C4-2B (cell line): ENCODE data around the gene SLCO3A1.

ENCODE experiments used
- CTCF ChIP-seq: fragments of 450-650 bp; conservative IDR thresholded peaks from 2 replicates; pipeline ENCODE4 v1.5.1; 2017; ENCODE audit warnings: mild to moderate bottlenecking
- ZFX ChIP-seq: fragments of 450-650 bp; IDR thresholded peaks from 2 replicates; pipeline ENCODE4 v1.6.1; 2017

DNA sequence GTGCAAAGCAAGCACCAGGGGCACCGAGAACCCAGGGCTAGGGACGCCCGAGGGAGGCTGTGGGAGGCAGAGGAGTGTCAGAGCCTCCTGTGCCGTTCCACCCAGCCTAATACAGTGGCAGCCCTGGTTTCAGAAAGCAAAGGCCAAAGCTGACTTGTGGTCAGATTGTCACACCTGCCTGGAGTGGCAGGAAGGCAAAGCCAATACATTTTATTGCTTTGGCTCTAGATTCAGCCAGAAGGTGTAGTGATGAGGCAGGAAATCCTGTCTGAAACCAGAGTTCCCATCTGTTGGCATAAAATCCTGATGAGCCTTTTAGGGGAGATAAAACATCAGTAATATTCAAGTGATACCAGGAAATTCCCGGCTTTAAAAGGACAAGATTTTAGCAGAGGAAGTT, 168.3 kb downstream of the SLCO3A1 start:
- TF ChIP-seq CTCF, result no peak
- TF ChIP-seq ZFX, result no peak
